GM13977 (cell line): ENCODE data around the gene TRAM2.

Source experiments
- DNase-seq: peaks from one replicate; pipeline ENCODE4 v3.0.0; 2012; ENCODE audit warnings: low spot score
- in situ Hi-C: fragments of 300-500 bp; cut with MboI; formaldehyde crosslinking; loops from one replicate; pipeline ENCODE4 v1.12.0; 2022; ENCODE audit warnings: low sequenced_read_pairs, low pct_unique_long_range_greater_than_20kb, mixed read lengths, inconsistent platforms; ENCODE audit not compliant: unreplicated experiment
- TF ChIP-seq, protein P1 (sequence below): IDR thresholded peaks from 2 replicates; pipeline ENCODE4 v1.5.1; 2012; ENCODE audit warnings: mild to moderate bottlenecking, control low read depth; ENCODE audit not compliant: insufficient read depth; ENCODE audit errors: extremely low read depth, missing control alignments

TRAM2 gene

DNA sequence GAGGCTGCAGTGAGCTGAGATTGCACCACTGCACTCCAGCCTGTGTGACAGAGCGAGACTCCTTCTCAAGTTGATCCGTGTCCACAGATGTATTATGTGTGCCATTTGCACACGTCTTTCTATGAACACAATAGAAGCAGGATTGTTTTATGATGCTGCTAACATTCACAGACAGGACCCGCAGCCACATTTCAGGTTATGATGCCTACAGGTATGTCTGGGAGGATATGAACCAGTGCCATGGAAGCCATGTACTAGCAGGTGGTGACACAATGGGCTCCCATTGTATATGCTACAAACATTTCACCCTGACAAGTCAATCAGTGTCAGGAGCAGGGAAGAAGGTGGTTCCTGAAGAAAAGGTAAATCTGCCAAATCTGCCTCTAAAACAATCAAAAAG is 4.3 kb downstream of the TRAM2 start:
- in situ Hi-C loops, result no loop called here
- no peak for DNase-seq
- TF ChIP-seq, protein P1, sequence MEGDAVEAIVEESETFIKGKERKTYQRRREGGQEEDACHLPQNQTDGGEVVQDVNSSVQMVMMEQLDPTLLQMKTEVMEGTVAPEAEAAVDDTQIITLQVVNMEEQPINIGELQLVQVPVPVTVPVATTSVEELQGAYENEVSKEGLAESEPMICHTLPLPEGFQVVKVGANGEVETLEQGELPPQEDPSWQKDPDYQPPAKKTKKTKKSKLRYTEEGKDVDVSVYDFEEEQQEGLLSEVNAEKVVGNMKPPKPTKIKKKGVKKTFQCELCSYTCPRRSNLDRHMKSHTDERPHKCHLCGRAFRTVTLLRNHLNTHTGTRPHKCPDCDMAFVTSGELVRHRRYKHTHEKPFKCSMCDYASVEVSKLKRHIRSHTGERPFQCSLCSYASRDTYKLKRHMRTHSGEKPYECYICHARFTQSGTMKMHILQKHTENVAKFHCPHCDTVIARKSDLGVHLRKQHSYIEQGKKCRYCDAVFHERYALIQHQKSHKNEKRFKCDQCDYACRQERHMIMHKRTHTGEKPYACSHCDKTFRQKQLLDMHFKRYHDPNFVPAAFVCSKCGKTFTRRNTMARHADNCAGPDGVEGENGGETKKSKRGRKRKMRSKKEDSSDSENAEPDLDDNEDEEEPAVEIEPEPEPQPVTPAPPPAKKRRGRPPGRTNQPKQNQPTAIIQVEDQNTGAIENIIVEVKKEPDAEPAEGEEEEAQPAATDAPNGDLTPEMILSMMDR, result no peak

DNA sequence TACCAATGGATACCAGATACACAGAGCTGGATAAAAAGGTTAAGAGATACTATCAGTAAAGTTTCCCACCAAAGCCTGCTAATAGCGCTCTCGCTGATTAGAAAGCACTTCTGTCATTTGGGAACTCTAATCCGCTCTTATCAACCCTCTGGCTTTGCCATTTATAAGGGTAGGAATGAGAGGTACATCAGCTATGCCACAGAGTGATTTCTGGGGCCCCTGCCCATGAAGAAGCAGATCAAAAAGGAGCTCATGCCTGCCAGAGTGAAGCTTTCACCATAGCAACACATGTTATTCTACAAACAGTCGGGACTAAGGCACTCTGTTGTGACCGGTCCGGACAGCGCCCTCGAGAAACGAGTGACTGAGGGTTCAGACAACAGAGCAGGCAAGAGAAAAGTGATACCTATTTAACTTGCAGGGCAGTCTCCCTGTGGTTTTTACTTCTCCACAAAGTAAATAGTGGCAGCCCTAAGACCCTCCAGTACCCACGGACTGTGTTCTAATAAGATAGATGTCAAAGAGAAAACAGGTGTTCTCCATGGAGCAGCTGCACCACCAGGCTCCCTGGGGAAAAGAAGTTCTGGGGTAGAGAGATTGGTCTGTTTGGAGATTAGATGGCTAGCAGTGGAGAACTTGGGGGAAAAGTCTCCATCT is 5.6 kb downstream of the TRAM2 start:
- TF ChIP-seq, protein P1, result no peak
- DNase-seq, result no peak
- in situ Hi-C loops, result no loop called here

- TF ChIP-seq, protein P1, result no peak
- in situ Hi-C loops, result no loop called here
- DNase-seq, result no peak
Measured at GRCh38 chr6:52570291-52570700, 6.6 kb downstream of the TRAM2 start.

- DNase-seq, result no peak
- in situ Hi-C loops, result no loop called here
- TF ChIP-seq, protein P1, result no peak
Measured at GRCh38 chr6:52568320-52568719, 8.5 kb downstream of the TRAM2 start.

DNA sequence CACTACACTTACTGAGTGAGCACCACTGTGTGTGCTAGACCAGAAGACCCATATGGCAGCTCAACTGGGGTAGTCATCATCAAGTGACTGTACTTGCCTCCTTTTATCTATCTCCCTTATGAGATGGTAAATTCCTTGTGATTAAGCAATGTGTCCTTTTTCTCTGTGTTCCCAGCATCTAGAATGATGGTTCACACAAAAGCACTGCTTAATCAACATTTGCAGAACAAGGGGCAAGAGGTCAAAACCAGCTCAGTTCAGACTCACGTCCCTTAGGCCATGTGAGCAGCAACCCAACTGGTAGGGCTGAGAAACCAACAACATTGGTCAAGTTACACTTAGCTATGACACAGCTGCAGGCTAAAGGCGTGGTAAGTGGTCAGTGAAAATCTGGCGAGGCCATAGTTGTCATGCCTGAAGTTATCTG is 10.0 kb downstream of the TRAM2 start:
- in situ Hi-C loops, result no loop called here
- TF ChIP-seq, protein P1, result no peak
- DNase-seq, result no peak

DNA sequence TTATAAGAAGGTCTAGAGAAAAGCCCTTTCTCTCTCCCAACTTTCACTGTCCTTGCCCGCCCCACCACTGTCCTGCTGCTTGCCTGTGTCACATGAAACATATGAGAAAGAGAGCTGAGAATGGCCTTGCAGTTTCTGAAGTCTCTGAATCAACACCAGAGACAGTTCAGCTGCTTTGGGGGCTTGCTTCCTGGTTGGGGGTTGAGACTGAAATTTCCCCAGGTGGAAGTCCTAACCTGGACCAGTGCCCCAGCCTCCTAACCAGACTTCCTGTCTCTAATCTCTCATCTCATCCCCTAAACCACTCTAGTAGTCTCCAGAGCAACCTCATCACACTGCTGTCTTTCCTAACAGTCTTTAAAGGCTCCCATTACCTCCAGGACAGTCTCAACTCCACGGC is 10.7 kb downstream of the TRAM2 start:
- in situ Hi-C loops, result no loop called here
- TF ChIP-seq, protein P1, result no peak
- no peak for DNase-seq
